H1 (cell line): Measurements from ENCODE around the gene MYO1D. TPM values are rescaled to one million over a fixed set of nuclear protein-coding genes. Genes with fewer than 3 reads are reported as not detected.

ENCODE experiments used
- CTCF ChIA-PET: fragments of 300-600 bp; sonication (Branson Sonifier 250); formaldehyde crosslinking; loops from one replicate; lab custom pipeline; 2021; ENCODE audit not compliant: partially characterized antibody; lab: Charles Lee
- POLR2A ChIA-PET: fragments of 300-600 bp; sonication (Branson Sonifier 250); formaldehyde crosslinking; loops from one replicate; lab custom pipeline; 2021; ENCODE audit warnings: inconsistent platforms; ENCODE audit not compliant: partially characterized antibody; lab: Charles Lee
- DNase-seq, 2 experiments: peaks; one replicate each; pipeline versions ENCODE4 v3.0.0 to v3.0.0-alpha.2; 2010 to 2022; ENCODE audit warnings: low spot score in 2 of 2, low read depth in 1 of 2, mixed read lengths in 1 of 2
- FAIRE-seq: peaks from 2 replicates; lab custom pipeline; 2011; peaks lifted over from hg19 to GRCh38; lab: Jason Lieb, UNC
- H2AFZ ChIP-seq: 2 replicates; pipeline ENCODE4 v1.8.1; 2012; ENCODE audit warnings: low read length, inconsistent platforms
- H2AK5ac ChIP-seq: 2 replicates; pipeline ENCODE4 v1.6.1; 2013; ENCODE audit warnings: low read depth, low read length
- H2BK120ac ChIP-seq: replicated peaks from 2 replicates; pipeline ENCODE3; 2013; ENCODE audit warnings: low read depth, low read length, inconsistent platforms
- H2BK12ac ChIP-seq: 2 replicates; pipeline ENCODE4 v1.6.1; 2013; ENCODE audit warnings: low read depth, low read length
- H2BK15ac ChIP-seq: 2 replicates; pipeline ENCODE4 v1.6.1; 2013; ENCODE audit warnings: low read length
- H2BK20ac ChIP-seq: 2 replicates; pipeline ENCODE4 v1.6.1; 2013; ENCODE audit warnings: low read length
- H2BK5ac ChIP-seq: 2 replicates; pipeline ENCODE4 v1.6.1; 2013; ENCODE audit warnings: low read depth, low read length
- H3K14ac ChIP-seq: 2 replicates; pipeline ENCODE4 v1.6.1; 2013; ENCODE audit warnings: inconsistent platforms; ENCODE audit not compliant: insufficient read length
- H3K18ac ChIP-seq: 2 replicates; pipeline ENCODE4 v1.6.1; 2013; ENCODE audit warnings: low read length; ENCODE audit errors: extremely low read depth
- H3K23ac ChIP-seq: 2 replicates; pipeline ENCODE4 v1.6.1; 2013; ENCODE audit warnings: inconsistent platforms; ENCODE audit not compliant: insufficient read length
- H3K23me2 ChIP-seq: 2 replicates; pipeline ENCODE4 v1.6.1; 2013; ENCODE audit warnings: low read depth, low read length
- H3K27ac ChIP-seq: 2 replicates; pipeline ENCODE4 v1.6.1; 2011; ENCODE audit warnings: low read depth, low read length, inconsistent platforms
- H3K27me3 ChIP-seq, 4 experiments: replicated peaks in 1 of 4; 1 replicate in 1 of 4; 2 replicates in 3 of 4; pipeline versions ENCODE4 v1.6.1 to v1.8.1; 2011 to 2013; ENCODE audit warnings: low read length in 3 of 4, mild to moderate bottlenecking in 3 of 4, inconsistent platforms in 2 of 4, mixed read lengths in 2 of 4, moderate library complexity in 1 of 4; ENCODE audit not compliant: control insufficient read depth in 3 of 4, insufficient read depth in 3 of 4; ENCODE audit errors: extremely low read depth in 1 of 4
- H3K36me3 ChIP-seq, 4 experiments: 2 replicates each; pipeline versions ENCODE4 v1.6.1 to v1.8.1; 2011 to 2013; ENCODE audit warnings: mild to moderate bottlenecking in 4 of 4, low read length in 3 of 4, moderate library complexity in 2 of 4, control low read depth in 1 of 4, inconsistent platforms in 1 of 4; ENCODE audit not compliant: insufficient read depth in 4 of 4, control insufficient read depth in 2 of 4
- H3K4ac ChIP-seq: replicated peaks from 2 replicates; pipeline ENCODE3; 2013; ENCODE audit warnings: low read length, low read depth, mixed read lengths, inconsistent platforms; ENCODE audit not compliant: insufficient read length
- H3K4me1 ChIP-seq, 4 experiments: replicated peaks in 1 of 4; 1 replicate in 1 of 4; 2 replicates in 3 of 4; pipeline versions ENCODE4 v1.6.1 to v1.8.1; 2011 to 2013; ENCODE audit warnings: low read length in 3 of 4, inconsistent platforms in 2 of 4, mixed read lengths in 1 of 4; ENCODE audit not compliant: insufficient read depth in 4 of 4, control insufficient read depth in 3 of 4
- H3K4me2 ChIP-seq, 2 experiments: 2 replicates each; pipeline versions ENCODE4 v1.6.1 to v1.8.1; 2011 to 2013; ENCODE audit warnings: low read depth in 2 of 2, low read length in 2 of 2, control low read depth in 1 of 2, inconsistent platforms in 1 of 2, mild to moderate bottlenecking in 1 of 2; ENCODE audit not compliant: insufficient read depth in 1 of 2
- H3K4me3 ChIP-seq, 4 experiments: fragments of 200-600, 300-600 bp in 1 of 4; sonication (generic), shearing (Covaris generic), sonication (Bioruptor Twin) in 1 of 4; 2 replicates each; pipeline versions ENCODE4 v1.5.1 to v1.8.1; 2011 to 2016; ENCODE audit warnings: low read length in 4 of 4, low read depth in 3 of 4, control low read depth in 2 of 4, inconsistent platforms in 2 of 4, mild to moderate bottlenecking in 2 of 4, mixed read lengths in 1 of 4, moderate library complexity in 1 of 4; ENCODE audit not compliant: insufficient read depth in 2 of 4; ENCODE audit errors: extremely low read depth in 1 of 4
- H3K56ac ChIP-seq: replicated peaks from 2 replicates; pipeline ENCODE3; 2013; ENCODE audit warnings: low read depth, mild to moderate bottlenecking, mixed read lengths, low read length, inconsistent platforms; ENCODE audit not compliant: insufficient read length
- H3K79me1 ChIP-seq: 2 replicates; pipeline ENCODE4 v1.6.1; 2013; ENCODE audit warnings: low read depth, low read length, control low read depth
- H3K79me2 ChIP-seq, 2 experiments: 2 replicates each; pipeline versions ENCODE4 v1.6.1 to v1.8.1; 2012 to 2013; ENCODE audit warnings: low read length in 2 of 2, mild to moderate bottlenecking in 2 of 2, inconsistent platforms in 1 of 2; ENCODE audit not compliant: insufficient read depth in 2 of 2, control insufficient read depth in 1 of 2
- H3K9ac ChIP-seq, 4 experiments: replicated peaks in 1 of 4; 1 replicate in 1 of 4; 2 replicates in 3 of 4; pipeline versions ENCODE4 v1.6.1 to v1.8.1; 2011 to 2013; ENCODE audit warnings: low read depth in 3 of 4, low read length in 3 of 4, control low read depth in 2 of 4, mild to moderate bottlenecking in 2 of 4, moderate library complexity in 2 of 4, inconsistent platforms in 1 of 4; ENCODE audit errors: extremely low read depth in 1 of 4
- H3K9me3 ChIP-seq, 2 experiments: 2 replicates each; pipeline versions ENCODE4 v1.6.1 to v1.8.1; 2012 to 2013; ENCODE audit warnings: mild to moderate bottlenecking in 2 of 2, moderate library complexity in 2 of 2, control low read depth in 1 of 2, inconsistent platforms in 1 of 2, low read depth in 1 of 2, low read length in 1 of 2, mixed read lengths in 1 of 2; ENCODE audit not compliant: insufficient read depth in 2 of 2
- H4K20me1 ChIP-seq, 2 experiments: replicated peaks in 1 of 2; 2 replicates each; pipeline versions ENCODE3 to v1.8.1; 2011 to 2013; ENCODE audit warnings: inconsistent platforms in 2 of 2, low read length in 2 of 2, mild to moderate bottlenecking in 1 of 2; ENCODE audit not compliant: insufficient read depth in 2 of 2, control insufficient read depth in 1 of 2
- H4K5ac ChIP-seq: 2 replicates; pipeline ENCODE4 v1.6.1; 2013; ENCODE audit warnings: low read length, low read depth, mixed read lengths, inconsistent platforms; ENCODE audit not compliant: insufficient read length
- H4K8ac ChIP-seq: 2 replicates; pipeline ENCODE4 v1.8.0; 2013; ENCODE audit warnings: mild to moderate bottlenecking, moderate library complexity, low read length, inconsistent platforms; ENCODE audit not compliant: insufficient read depth; ENCODE audit errors: extremely low read depth
- H4K91ac ChIP-seq: replicated peaks from 2 replicates; pipeline ENCODE3; 2013; ENCODE audit warnings: low read length, mixed read lengths, inconsistent platforms; ENCODE audit not compliant: insufficient read length
- ATF2 ChIP-seq: IDR thresholded peaks from 2 replicates; pipeline ENCODE4 v1.6.1; 2012; ENCODE audit warnings: low read length, inconsistent platforms
- BRCA1 ChIP-seq: IDR thresholded peaks from 2 replicates; pipeline ENCODE4 v1.6.1; 2012; ENCODE audit warnings: low read depth, low read length, improper control_type of control experiment
- GABPA ChIP-seq: IDR thresholded peaks from 2 replicates; pipeline ENCODE4 v1.6.1; 2011; ENCODE audit warnings: mild to moderate bottlenecking, low read length, moderate library complexity, borderline replicate concordance; ENCODE audit not compliant: insufficient read depth
- JUND ChIP-seq: IDR thresholded peaks from 2 replicates; pipeline ENCODE4 v1.6.1; 2011; ENCODE audit warnings: mild to moderate bottlenecking, improper control_type of control experiment, low read length
- KDM1A ChIP-seq: fragments of 200-600, 300-600 bp; sonication (generic); IDR thresholded peaks from 2 replicates; pipeline ENCODE4 v1.7.1; 2016; ENCODE audit warnings: mild to moderate bottlenecking, low read length, borderline replicate concordance
- KDM4A ChIP-seq: IDR thresholded peaks from one replicate; pipeline ENCODE4 v1.7.1; 2012; ENCODE audit warnings: low read depth, mild to moderate bottlenecking, moderate library complexity, low read length, inconsistent platforms; ENCODE audit not compliant: severe bottlenecking
- KDM5A ChIP-seq: fragments of 200-600 bp; IDR thresholded peaks from 2 replicates; pipeline ENCODE4 v1.7.1; 2012; ENCODE audit warnings: mild to moderate bottlenecking, low read length, inconsistent platforms, mixed read lengths
- MAFK ChIP-seq: IDR thresholded peaks from 2 replicates; pipeline ENCODE4 v1.6.1; 2012; ENCODE audit warnings: low read depth, mild to moderate bottlenecking, improper control_type of control experiment, low read length
- MAX ChIP-seq: IDR thresholded peaks from 2 replicates; pipeline ENCODE4 v1.6.1; 2012; ENCODE audit warnings: inconsistent platforms
- SIN3A ChIP-seq, 2 experiments: IDR thresholded peaks in 1 of 2; conservative IDR thresholded peaks in 1 of 2; 2 replicates each; pipeline ENCODE4 v1.6.1; 2011 to 2012; ENCODE audit warnings: low read length in 2 of 2, improper control_type of control experiment in 1 of 2, low read depth in 1 of 2, mild to moderate bottlenecking in 1 of 2
- SP2 ChIP-seq: IDR thresholded peaks from 2 replicates; pipeline ENCODE4 v1.6.1; 2012; ENCODE audit warnings: mild to moderate bottlenecking, low read length, inconsistent platforms
- SP4 ChIP-seq: IDR thresholded peaks from 2 replicates; pipeline ENCODE4 v1.6.1; 2012; ENCODE audit warnings: low read length, inconsistent platforms
- TAF7 ChIP-seq: optimal IDR thresholded peaks from 2 replicates; pipeline ENCODE3; 2011; ENCODE audit warnings: low read depth, mild to moderate bottlenecking, inconsistent platforms, low read length, moderate library complexity, borderline replicate concordance
- TEAD4 ChIP-seq: IDR thresholded peaks from 2 replicates; pipeline ENCODE4 v1.6.1; 2012; ENCODE audit warnings: low read depth, low read length, inconsistent platforms, mixed read lengths
- polyA plus RNA-seq, 7 experiments: library from polyadenylated mRNA; depleted of rRNA in 3 of 7; stranded (reverse) in 5 of 7; unstranded in 2 of 7; fragments of >200 nt in 5 of 7; fragments of 200-250 nt in 2 of 7; gene quantifications; 1 replicate in 5 of 7; 2 replicates in 1 of 7; 4 replicates in 1 of 7; pipeline versions ENCODE4 v1.2.1 to v1.2.3, GENCODE V29; 2011 to 2013; ENCODE audit warnings: missing spikeins in 2 of 7, mixed read lengths in 2 of 7
- total RNA-seq: library from RNA; stranded (reverse); fragmentation: NEBNext Ultra II Directional; extraction: Animal tissue kit (Norgen Biotek cat#: 25700); gene quantifications from 2 replicates; pipeline ENCODE4 v1.2.1, GENCODE V29; 2021

Gene MYO1D
- total and polyA plus RNA-seq, 2 of the 8 experiments (the other 6 are each of a cell fraction or from before 2014, with no cell fraction given) = 6.5 to 25.4 TPM

- Histone ChIP-seq H3K27me3 (no peaks in the 10 kb centered on the region), H2AK5ac (no peak overlapping the region), H4K8ac (no peak overlapping the region), H4K91ac (no peak overlapping the region), H2AFZ (no peak overlapping the region), H2BK5ac (no peak overlapping the region), H3K56ac (no peak overlapping the region), H3K79me1 (no peaks in the 10 kb centered on the region), H2BK12ac (no peak overlapping the region), H3K23ac (no peak overlapping the region), H3K4me1 (no peaks in the 10 kb centered on the region), H3K4me3 (no peak overlapping the region), H3K18ac (no peak overlapping the region), H3K9ac (no peak overlapping the region), H2BK120ac (no peak overlapping the region), H2BK15ac (no peak overlapping the region), H3K9me3 (no peaks in the 10 kb centered on the region), H3K14ac (no peak overlapping the region), H3K36me3 (no peaks in the 10 kb centered on the region), H4K20me1 (no peaks in the 10 kb centered on the region), H2BK20ac (no peak overlapping the region), H3K79me2 (no peaks in the 10 kb centered on the region), H3K27ac (no peak overlapping the region), H3K23me2 (no peaks in the 10 kb centered on the region), H3K4ac (no peak overlapping the region), H3K4me2 (no peak overlapping the region), H4K5ac (no peak overlapping the region)
- ChIA-PET CTCF (no interaction called here), POLR2A (no interaction called here)
- FAIRE-seq = no peak
- no peak for DNase-seq
- TF ChIP-seq SP4 = no peak
- no peak for TF ChIP-seq TAF7
- TF ChIP-seq KDM1A = no peak
- no peak for TF ChIP-seq SIN3A (conservative IDR thresholded peaks at IDR 0.05 in 1 of 2, IDR thresholded peaks at IDR 0.05 in 1 of 2; ENCODE audit: low read depth in 1 of 2, low read length in 2 of 2)
- no peak for TF ChIP-seq MAFK
- no peak for TF ChIP-seq SP2
- no peak for TF ChIP-seq MAX
- TF ChIP-seq BRCA1 = no peak
- TF ChIP-seq JUND = no peak
- no peak for TF ChIP-seq KDM4A
- no peak for TF ChIP-seq KDM5A
- no peak for TF ChIP-seq ATF2
- TF ChIP-seq GABPA = no peak
- TF ChIP-seq TEAD4 = no peak
Observed at GRCh38 chr17:32713081-32713480, 163.8 kb downstream of the MYO1D start.
